ENCODE results near the gene ENHO. TPM values are rescaled to one million over a fixed set of nuclear protein-coding genes. Genes with fewer than 3 reads are reported as not detected.

Gene ENHO
- total RNA-seq, 1 donor from 2014 or later, result not detected

GRCh38 chr9:34475097-34475496 lies 47.7 kb downstream of the ENHO start:
- no peaks in the 10 kb centered on the region for H3K27me3 ChIP-seq (ENCODE audit: control insufficient read depth, insufficient read depth, low read length)
- H3K36me3 ChIP-seq (ENCODE audit: control insufficient read depth, insufficient read depth, low read length), result no peaks in the 10 kb centered on the region
- TF ChIP-seq CTCF (IDR thresholded peaks at IDR 0.05; ENCODE audit: insufficient read depth, low read length, severe bottlenecking), result no peak
- H3K4me3 ChIP-seq (ENCODE audit: low read depth, low read length), result no peak overlapping the region
- DNase-seq (ENCODE audit: low read depth) (no peak), FAIRE-seq (no peak)

Other genes with a start within 250 kb of the ENHO start
- 0.26 and 0.38 TPM in 2 replicates for gene KIF24, start 193.7 kb downstream of the ENHO start, total RNA-seq
- 50.3 and 56.2 TPM in 2 replicates for gene NUDT2, start 193.4 kb downstream of the ENHO start, total RNA-seq
- gene MYORG, start 146.1 kb downstream of the ENHO start, total RNA-seq, result 2.1 and 5.1 TPM in 2 replicates
- gene FAM219A, start 64.4 kb downstream of the ENHO start, total RNA-seq, result 3.9 and 5.4 TPM in 2 replicates
- gene DNAI1, start 64.2 kb downstream of the ENHO start, total RNA-seq, result not detected in 2 replicates
- not detected in 2 replicates for gene CNTFR, start 66.7 kb upstream of the ENHO start, total RNA-seq
- gene RPP25L, start 89.1 kb upstream of the ENHO start, total RNA-seq, result 45.8 and 49.3 TPM in 2 replicates
- gene DCTN3, start 97.5 kb upstream of the ENHO start, total RNA-seq, result 57.1 and 73.4 TPM in 2 replicates
- 0.26 TPM in 1 of 2 replicates, not detected in the other for gene ARID3C, start 106.1 kb upstream of the ENHO start, total RNA-seq
- 62.5 and 74.8 TPM in 2 replicates for gene SIGMAR1, start 114.8 kb upstream of the ENHO start, total RNA-seq
- 11.3 and 13.6 TPM in 2 replicates for gene GALT, start 123.7 kb upstream of the ENHO start, total RNA-seq
- gene IL11RA, start 129.2 kb upstream of the ENHO start, total RNA-seq, result 0.79 and 1.0 TPM in 2 replicates
- 0.26 TPM in 1 of 2 replicates, not detected in the other for gene CCL27, start 139.7 kb upstream of the ENHO start, total RNA-seq
- gene CCL19, start 168.3 kb upstream of the ENHO start, total RNA-seq, result not detected in 2 replicates
- gene CCL21, start 187.1 kb upstream of the ENHO start, total RNA-seq, result not detected in 2 replicates

Measured in bronchial epithelial cell (primary cell).